Stimulated activated CD4-positive, alpha-beta T cell treated with anti-CD3 and anti-CD28 coated beads, TNF-alpha, amount 100 ng/mL, for 24 hours (primary cell): ENCODE data around the gene KMT5B.

Source experiments
- DNase-seq, 3 experiments: peaks; one replicate each; pipeline ENCODE4 v3.0.0-alpha.2; 2020; ENCODE audit warnings: low read depth in 3 of 3

Gene KMT5B

DNA sequence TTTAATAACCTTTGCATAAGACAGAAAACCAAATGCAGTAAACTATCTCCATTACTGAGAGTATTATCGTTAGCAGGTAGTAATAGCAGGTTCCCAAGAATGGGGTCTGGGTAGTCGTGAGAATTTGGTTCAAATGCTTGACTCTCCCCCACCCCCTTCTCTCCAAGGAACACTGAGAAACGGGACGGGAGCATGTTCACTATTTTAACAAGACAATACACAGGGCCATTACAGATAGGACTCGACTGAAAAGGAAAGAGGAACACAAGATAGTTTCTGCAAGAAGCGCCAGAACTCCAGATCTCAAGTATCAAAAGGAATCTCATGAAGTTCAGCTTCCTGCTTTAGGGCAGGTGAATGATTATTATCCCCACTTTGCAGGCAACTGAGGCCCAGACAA is 27.0 kb downstream of the KMT5B start:
- no peak for DNase-seq

DNA sequence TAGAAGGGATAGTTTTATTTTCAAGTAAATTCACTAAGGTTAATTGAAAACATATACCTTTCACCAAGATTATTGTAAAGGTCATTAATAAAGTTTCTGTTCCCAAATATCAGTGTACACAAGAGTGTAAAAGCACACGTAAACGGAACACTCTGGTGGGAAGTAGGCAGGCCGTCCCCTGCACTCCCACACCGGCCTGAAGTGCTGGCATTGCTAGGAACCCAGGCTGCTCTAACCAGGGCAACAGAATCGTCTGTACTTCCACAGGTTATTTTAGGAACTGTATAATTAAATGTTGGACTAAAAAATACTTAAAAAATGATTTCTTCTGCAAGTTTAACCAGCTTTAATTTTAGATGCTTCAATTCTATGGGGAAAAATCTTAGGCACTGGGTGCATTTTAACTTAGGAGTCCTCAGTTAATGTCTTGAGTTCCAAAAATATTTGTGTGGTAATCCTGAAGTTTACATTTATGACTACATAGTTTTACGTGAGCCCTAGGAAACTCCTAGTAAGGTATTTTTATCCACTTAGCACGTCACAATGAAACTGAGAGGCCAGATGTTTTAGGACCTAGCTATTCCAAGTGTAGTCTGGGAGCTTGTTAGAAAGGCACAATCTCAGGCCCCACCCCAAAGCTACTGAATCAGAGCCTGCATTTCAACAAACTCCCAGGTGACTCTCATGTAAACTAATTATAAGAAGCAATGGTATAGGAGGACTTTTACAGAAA is 31.2 kb downstream of the KMT5B start:
- DNase-seq: no peak

DNA sequence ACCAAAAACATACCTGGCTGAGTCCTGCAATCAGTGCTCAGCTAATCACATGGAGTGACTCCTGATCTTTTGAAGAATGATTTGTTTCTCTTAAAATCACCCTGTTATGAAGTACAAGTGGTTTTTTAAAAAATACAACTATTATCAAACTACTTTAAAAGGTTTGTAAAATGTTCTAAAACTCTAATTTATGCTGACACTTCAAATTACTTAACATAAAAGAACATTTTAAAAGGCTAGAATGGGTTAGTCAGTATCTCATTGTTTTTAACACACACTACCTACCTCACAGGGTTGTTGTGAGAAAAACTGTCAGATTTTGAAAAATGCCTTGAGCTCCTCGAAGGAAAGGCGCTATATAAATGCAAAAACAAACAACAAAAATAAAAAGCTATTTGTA is 33.2 kb downstream of the KMT5B start:
- no peak for DNase-seq

DNA sequence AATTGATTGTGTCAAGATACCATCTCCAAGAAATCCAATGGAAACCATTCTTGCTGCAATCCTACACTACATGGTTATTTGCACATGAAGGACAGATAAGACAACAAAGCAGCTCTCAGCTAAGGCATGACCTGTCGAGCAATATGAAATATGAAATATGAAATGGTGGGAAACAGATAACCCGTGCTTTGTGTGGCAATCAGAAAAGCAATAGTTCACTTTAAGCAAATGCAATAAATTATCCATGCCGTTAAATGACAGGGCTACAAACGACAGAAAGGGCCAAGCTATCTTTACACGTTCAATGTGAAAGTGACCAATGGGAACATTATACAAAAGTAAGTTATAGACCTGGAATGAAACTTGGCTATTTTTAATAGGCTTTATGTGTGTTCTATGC is 35.2 kb downstream of the KMT5B start:
- DNase-seq: no peak

DNA sequence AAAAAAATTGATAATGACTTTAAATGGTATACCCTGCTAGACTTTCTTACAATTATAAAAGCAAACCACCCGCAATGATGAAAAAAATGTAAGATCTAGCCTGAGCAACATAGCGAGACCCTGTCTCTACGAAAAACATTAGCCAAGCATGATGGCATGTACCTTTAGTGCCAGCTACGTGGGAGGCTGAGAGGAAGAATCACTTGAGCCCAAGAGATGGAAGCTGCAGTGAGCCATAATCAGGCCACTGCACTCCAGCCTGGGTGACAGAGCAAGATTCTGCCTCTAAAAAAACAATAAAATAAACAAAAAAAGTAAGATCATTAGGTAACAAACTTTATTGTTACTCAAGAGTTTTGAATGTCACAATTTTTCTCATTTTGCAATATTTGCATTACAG is 39.2 kb downstream of the KMT5B start:
- no peak for DNase-seq

DNA sequence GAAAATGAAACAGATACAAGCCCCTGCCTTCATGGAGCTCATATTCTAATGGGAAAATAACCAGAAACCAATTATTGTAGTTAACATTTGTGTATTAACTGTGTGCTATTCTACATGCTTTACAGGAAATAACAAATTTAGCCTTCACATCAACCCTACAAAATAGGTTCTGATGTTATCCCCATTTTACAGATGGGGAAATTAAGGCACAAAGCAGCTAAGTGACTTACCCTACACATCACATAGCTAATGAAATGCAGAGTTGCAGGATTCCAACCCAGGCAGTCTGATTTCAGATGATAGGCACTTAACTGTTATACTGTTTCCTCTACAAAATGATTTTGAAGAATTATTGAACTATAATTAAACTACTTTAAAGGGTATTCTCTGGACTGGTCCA is 43.7 kb downstream of the KMT5B start:
- DNase-seq: no peak

DNA sequence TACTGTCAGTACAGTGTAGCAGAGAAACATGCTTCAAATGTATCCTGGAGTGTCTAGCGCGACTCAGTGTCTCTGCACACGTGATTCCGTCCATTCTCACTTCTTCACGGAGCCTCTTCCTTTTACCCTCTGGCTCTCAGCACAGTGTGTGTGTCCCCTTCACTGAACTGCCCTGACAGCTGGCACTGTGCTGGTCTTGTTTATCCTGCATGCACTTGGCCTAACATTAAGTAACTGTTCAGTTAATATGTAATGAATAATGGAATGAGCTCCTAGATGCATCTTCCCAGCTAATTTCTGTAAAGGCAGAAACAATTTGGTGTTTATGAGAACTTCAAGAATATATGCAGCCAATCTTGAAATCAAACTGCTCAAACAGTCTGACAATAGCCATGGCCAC is 44.4 kb downstream of the KMT5B start:
- no peak for DNase-seq

DNA sequence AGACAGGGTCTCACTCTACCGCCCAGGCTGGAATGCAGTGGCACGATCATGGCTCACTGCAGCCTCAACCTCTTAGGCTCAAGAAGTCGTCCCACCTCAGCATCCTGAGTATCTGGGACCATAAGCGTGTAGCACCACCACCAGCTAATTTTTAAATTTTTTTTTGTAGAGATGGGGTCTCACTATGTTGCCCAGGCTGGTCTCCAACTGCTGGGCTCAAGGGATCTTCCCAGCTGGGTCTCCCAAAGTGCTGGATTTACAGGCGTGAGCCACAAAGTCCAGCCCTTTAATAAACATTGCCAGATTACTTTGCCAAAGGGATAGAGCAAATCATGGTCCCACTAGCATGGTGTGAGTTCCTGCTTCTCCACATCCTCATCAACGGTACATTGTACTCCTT is 45.6 kb downstream of the KMT5B start:
- no peak for DNase-seq

DNA sequence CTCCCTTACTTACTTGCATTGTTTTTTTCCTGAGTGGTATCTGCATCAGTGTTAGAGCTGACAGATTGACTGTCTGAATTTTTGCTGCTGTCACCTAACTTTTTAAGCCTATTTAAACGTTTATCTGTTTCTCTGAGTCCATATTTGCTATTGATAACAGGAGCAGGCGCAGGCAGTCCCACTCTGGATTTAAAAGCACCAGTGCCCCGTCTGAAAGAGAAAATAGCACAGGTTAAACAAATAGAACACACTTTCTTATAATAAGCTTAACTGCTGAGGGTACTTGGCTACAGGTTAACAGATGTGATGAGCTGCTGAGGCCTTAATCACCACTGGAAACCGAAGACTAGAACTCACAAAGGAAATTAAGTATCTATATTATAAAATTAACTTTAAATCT is 46.1 kb downstream of the KMT5B start:
- DNase-seq: no peak

DNA sequence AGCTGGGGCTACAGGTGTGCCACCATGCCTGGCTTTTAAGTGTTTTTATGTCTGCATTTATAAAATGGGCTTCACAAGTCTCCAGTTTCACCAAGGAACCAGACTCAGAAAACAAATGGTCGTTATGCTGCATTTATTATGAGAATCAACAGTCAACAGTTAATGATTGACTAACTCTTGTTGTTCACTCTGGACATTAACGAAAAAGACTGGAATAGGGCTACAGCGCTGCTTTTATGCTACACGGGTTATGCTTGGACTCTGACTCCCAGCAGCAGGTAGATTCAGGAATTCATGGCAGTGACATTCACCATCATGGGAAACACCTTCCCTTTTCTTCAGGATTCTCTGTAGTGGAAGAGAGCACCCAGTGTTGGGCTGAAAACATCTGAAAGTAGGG is 47.5 kb downstream of the KMT5B start:
- DNase-seq: no peak

DNA sequence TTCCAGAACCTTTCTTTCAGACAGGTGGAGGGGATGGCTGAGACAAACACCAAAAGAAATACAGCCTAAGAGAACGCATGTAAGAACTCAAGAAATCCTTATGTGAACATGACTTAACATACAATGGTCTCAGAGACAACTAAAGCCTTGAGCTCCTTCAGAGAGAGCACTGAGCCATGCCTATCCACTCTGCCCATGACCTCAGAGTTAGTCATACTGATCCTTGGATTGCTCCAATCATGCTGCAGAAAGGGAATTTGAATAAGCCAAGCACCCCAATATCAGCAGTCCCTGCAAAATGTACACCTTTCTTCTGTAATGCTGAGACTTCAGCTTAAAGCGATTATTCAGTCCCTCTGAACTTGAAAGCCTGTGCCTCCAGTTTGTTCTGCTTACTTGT is 48.7 kb downstream of the KMT5B start:
- no peak for DNase-seq

DNA sequence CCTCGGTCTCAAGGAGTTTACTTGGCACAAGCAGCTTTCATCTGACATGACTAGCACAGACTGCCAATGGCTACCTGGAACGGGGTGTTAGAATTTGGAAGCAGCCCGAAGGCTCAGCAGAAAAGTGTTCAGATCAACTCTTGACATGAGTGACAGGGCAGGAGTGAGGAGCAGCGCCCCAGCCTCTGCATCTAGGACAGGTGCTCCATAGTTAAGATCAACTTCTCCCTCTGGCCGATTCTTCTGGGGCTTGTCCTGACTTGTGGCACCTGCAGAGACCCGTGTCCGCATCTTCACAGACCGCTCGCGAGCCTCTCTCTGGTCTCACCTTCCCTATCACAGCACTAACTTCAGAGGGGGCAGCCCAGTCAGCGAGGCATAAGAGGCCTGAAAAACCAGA is 49.4 kb downstream of the KMT5B start:
- DNase-seq: no peak

DNA sequence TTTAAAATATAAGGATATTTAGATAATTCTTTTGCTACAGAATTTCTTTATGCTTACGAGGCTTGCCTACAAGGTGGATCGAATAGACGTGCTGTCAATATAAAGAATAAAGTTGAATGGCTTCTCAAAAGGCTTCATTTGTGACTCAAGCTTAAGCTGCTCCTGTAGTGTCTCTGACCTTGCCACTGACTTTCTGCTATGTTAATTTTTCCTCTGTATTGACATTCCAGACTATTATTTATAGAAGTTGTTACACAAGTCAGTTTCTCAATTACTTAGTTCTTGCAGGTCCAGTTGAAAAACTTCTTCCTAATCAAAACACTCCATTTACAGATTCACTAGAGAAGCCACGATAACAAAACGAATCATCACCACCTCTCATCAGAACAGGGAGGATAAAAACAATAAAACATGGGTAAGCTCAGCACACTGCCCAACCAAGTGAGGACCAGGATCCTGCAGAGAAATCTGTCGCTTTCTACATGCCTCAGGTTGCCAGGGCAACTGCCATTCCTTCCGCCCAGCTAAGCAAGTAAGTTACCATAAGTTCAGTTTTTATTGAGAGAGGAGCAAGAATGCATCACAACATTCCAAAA is 52.9 kb downstream of the KMT5B start:
- DNase-seq: no peak

DNA sequence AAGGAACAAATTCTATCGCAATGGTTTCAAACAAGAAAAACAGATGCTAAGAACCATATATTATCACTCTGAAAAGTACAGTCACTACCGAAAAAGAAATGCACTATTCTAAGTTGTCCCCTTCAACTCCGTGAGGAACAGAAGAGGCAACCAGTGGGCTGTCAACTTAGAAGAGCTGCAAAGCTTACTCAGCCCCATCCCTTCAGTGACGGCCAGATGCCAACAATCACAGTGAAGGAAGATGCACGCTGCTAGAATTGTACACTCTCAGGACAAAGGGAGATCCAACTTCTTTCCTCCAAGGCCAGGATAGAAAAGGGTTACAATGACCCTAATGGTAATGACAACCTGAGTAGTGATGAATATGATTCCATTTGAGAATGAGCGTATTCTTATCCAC is 53.4 kb downstream of the KMT5B start:
- DNase-seq: no peak

DNA sequence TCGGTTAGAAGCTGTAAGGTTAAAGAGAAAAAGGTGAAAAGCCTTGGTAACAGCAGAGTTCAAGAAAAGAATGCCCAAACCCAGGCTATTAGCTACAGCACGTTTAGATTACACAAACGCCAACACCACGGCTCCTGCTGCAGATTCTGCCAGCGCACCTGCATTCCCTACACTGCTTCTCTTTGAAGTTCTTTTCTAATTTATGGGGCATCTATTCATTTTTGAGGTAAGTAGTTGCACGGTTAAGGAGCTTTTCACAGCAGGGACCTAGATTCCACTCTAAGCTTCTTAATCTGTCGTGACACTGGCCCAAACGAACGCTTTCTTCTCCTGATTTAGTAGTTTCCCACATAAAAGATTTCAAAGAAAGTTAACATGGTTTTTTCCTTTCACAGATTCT is 53.9 kb downstream of the KMT5B start:
- DNase-seq: no peak

DNA sequence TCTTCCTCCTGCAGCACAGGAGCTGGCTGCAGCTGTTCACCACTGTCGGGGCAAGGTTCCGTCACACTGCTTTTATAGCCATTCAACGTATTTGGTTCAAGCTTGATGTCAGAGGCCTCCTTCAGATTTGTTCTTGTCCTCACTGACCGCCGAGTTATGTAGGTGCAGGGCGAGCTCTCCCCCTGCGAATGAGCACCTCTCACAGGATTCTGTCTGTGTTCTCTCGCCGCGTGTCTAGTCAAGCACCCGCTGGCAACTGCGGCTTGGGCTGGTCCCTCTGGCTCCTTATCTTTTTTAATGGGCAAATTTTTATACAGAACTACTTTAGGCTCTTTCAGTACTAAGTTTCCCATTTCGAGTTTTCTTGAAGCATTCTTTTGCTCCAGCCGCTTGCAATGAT is 54.5 kb downstream of the KMT5B start:
- no peak for DNase-seq

DNA sequence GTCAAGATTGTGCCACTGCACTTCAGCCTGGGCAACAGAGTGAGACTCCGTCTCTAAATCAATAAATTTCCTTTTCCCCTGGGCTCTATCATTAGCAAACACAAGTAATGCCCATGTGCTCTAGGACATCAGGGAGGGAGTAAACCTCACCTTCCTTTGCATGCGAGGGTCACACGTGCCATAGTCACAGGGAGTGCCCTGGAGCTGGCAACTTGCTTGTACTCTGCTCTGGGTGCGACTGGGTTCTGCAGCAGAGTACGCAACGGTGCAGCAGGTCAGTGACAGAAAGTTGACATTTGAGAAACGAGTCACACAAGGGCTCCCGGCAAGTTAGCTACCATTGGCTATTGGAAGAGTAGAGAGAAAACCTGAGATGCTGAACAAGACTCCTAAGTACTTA is 59.4 kb downstream of the KMT5B start:
- DNase-seq: no peak

DNA sequence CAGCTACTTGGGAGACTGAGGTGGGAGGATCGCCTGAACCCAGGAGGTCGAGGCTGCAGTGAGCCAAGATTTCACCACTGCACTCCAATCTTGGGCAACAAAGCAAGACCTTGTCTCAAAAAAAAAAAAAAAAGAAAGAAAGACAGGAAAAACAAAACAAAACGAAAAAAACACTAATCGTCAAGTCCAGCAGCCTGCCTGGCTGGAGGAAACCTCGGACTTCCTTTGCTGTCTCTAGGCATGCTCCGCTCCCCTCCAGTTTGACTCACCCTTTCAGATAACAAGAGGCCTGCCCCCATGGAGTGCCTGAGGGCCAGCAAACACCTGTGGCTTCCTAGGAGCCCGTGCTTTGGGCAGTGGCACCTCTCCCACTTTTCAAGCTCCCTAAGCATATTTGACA is 63.1 kb downstream of the KMT5B start:
- no peak for DNase-seq

DNA sequence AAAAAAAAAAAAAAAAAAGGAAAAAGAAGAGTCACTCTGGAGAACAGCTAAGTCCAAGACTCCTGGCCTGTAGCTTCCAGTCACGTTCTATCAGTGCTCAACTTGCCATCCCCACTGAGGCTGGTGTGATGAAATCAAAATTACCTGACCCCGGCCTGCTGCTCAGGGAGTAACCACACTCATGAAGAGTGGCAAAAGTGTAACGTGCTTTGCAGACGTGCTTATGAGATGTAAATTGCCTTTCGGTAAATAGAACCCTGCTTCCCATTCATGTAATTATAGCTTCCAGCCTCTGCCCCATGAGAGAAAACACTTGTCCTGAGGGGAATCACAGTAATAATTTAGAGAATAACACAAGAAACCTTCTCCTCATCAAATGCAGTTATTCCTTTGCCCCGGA is 63.7 kb downstream of the KMT5B start:
- DNase-seq: no peak

DNA sequence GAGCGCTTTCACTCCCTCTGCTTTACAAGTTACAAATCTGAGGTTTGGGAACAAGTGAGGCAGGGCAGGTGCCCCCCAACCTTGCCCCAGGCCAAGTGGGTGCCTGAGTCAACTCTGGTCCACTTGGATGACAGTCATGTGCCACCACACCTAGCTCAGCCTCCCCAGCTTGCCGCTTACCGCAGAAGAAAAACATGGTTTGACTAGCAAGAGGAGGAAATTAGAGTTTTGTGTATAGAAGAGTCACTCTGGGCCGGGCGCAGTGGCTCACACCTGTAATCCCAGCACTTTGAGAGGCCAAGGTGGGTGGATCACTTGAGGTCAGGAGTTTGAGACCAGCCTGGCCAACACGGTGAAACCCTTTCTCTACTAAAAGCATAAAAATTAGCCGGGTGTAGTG is 64.2 kb downstream of the KMT5B start:
- no peak for DNase-seq

DNA sequence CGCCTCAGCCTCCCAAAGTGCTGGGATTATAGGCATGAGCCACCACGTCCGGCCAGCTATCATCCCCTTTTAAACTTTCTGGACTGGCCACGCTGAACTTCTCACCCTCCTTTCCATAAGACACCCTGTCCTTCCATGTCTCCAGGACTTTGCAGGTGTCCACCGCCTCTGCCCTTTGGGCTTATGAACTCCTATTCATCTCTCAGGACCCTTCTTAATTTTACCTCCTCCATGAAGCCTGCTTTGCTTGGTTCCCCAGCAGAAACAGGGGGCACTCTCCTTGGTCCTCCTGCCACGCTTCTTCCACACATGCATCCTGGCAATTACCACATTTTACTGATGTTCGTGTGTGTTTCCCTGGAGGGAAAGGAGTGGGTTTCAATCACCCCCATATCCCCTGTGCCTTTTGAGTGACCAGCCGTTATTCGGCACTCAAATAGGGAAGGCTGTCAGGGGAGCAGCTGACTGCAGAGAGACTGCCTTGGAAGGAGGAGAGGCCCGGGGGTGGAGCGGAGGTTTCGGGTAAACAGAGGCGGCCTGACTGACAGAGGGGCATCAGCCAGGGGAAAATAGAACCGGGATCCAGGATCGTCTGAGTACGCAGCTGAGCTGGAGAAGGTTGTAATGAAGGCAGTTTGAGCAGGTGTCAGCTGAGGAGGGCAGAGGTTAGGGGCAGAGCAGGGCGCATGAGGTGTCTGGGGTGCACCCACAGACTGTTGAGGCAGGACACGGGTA is 64.9 kb downstream of the KMT5B start:
- no peak for DNase-seq

DNA sequence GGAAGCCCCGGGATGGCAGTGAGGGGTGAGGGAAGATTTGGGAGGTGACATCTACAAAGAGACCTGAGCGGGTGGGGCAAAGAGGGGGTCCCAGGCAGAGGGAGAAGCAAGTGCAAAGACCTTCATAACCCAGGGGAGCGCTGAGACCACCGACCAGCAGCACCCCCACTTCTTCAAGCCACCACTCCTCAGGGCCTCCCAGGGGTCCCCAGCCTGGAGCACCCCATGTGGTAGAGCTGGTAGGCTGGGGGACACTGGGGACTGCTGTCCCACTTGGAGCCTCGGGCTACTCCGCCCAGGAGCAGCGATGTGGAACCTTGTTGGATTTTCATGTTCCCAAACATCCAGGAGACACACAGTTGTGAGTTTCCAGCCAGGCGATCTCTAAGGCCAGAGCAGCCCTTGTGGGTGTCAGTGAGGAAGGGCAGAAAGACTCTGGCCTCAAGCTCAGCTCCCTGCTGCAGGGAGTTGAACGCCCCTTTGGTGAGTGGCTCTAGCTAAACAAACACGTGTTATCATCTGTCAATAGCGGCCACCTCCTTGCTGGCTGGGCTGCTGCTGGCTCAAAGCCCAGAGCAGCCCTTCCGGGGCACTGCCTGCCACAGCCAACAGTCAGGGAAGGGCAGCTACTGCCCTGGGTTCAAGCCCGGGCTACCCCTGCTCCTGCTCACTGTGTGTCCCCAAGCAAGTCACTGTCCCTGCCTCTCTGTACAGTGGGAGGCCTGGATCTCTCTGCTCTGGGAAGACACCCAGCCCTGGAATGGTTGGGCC is 66.2 kb downstream of the KMT5B start:
- DNase-seq: no peak
